Fibroblast of upper back skin (primary cell): ENCODE results near the gene CLTB.

Experiments
- DNase-seq: peaks from one replicate; pipeline ENCODE4 v3.0.0-alpha.2; 2013

CLTB gene

GRCh38 chr5:176400382-176401156 is 15.8 kb downstream of the CLTB start:
- DNase-seq, result no peak

GRCh38 chr5:176397736-176398420 is 18.5 kb downstream of the CLTB start:
- no peak for DNase-seq

DNA sequence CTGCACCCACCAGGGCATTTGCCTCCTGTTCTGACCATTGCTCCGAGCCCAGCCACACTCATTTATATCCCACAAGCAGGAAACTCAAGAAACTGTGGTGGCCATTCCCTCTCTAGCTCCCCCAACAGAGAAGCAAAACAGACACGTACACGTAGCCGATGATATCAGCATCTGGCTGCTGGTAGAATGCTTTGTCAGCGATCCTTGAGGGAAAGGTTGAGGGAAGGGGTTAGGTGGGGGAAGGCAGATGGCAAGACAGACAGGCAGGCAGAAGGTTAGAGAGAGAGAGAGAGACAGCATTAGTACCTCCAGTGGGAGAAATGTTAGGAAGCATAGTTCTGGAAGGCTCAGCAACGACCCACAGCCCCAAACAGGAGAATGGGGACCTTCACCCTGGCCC is 20.0 kb downstream of the CLTB start:
- DNase-seq, result peak; percentile 45

GRCh38 chr5:176394881-176395675 is 21.3 kb downstream of the CLTB start:
- no peak for DNase-seq

DNA sequence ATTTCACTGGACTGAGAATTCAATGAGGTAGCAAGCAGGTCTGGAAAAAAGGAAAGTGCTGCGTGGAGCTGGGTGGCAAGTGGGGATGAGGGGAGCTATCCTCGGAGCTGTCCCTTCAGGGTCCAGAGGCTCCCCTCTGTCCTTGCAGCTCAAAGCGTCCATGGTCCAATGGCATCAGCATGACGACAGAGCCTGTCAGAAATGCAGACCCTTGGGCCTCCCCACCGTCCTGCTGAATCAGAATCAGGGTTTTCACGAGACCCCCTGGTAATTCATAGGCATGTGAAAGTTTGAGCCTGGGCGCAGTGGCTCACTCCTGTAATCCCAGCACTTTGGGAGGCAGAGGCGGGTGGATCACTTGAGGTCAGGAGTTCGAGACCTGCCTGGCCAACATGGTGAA is 22.2 kb downstream of the CLTB start:
- DNase-seq, result no peak

DNA sequence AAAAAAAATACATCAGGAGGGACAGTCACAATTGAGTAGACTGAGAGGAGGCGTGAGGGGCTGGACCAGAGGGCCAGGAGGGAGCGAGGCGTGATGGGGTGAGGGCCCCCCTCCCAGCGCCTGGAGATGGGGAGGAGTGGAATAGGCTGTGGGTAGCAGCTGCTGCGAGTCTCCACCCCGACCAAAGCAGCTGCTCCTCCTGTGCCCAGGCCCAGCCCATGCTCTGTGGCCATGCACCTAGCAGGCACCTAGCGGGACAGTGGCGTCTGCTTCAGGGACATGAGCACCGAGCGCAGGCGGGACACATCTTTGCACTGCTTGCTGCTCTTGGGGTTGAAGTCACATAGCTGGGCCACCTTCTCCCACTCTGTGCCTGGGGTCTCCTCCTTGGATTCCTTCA is 23.8 kb downstream of the CLTB start:
- no peak for DNase-seq

GRCh38 chr5:176391999-176392398 is 24.3 kb downstream of the CLTB start:
- DNase-seq, result no peak

DNA sequence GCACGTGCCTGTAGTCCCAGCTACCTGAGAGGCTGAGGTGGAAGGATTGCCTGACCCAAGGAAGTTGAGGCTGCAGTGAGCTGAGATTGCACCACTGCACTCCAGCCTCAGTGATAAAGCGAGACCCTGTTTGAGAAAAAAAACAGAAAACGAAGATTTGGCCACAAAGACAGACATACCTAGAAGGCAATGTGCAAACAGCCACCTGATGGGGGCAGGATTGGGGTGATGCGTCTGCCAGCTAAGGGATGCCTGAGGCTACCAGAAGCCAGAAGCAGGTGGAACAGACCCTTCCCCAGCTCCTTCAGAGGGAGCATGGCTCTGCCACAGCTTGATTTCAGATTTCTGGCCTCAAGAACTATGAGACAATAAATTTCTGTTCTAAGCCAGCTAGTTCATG is 24.9 kb downstream of the CLTB start:
- no peak for DNase-seq

DNA sequence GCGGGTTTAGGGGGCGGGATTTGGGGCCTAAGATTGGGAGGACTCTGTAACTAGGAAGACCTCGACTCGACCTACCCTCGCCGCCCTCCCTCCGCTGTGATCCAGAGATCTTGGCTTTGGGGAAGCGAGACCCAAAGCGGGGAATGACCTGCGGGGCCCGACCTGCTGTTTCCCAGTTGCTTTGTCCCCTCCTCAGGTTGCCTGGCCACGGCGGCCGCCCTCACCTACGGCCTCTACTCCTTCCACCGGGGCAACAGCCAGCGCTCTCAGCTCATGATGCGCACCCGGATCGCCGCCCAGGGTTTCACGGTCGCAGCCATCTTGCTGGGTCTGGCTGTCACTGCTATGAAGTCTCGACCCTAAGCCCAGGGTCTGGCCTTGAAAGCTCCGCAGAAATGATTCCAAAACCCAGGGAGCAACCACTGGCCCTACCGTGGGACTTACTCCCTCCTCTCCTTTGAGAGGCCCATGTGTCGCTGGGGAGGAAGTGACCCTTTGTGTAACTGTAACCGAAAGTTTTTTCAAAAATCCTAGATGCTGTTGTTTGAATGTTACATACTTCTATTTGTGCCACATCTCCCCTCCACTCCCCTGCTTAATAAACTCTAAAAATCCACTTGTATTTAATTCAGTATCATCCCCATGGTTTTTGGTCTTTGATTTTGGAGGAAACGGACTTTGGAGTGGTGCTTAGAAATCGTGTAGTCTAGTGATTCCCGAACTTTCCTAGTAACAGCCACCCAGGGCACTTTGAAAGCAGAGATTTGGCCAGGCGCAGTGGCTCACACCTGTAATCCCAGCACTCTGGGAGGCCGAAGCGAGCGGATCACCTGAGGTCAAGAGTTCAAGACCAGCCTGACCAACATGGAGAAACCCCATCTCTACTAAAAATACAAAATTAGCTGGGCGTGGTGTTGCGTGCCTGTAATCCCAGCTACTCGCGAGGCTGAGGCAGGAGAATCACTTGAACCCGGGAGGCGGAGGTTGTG is 26.9 kb downstream of the CLTB start:
- no peak for DNase-seq

DNA sequence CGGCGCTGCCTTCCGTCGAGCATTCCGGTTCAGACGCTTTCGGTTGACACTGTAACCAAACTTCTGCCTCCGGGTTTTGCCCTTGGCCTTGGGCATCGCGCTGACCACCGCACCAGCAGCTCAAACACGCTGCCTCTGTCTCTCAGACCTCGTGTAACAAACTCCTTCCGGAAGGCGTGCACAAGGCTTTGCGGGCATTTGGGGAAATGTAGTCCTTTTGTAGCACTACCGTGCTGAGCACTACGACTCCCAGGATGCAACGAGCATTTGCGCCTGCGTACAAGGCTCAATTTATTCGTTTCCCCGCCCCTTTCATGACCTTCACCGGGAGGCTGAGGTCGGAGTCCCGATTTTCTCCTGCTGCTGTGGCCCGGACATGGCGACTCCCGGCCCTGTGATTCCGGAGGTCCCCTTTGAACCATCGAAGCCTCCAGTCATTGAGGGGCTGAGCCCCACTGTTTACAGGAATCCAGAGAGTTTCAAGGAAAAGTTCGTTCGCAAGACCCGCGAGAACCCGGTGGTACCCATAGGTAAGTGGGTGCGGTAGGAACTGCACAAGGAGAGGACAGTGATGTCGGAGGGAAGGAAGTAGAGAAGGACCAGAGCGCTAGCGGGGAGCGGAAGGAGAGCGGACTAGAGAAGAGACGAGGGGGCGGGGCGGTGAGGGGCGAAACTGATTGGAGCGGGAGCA is 27.8 kb downstream of the CLTB start, which contains the start of the genes HIGD2A and NOP16:
TSS of gene HIGD2A (plus strand) at position 308 of the 691 bp plus-strand sequence. CDS start at position 377, 69 bp downstream.
TSS of gene NOP16 (minus strand) at position 155 of the 691 bp plus-strand sequence. CDS start at position 96, 59 bp downstream.
- peak; percentile 99 for DNase-seq

- DNase-seq, result no peak
Measured at GRCh38 chr5:176388003-176388443, 28.3 kb downstream of the CLTB start.

GRCh38 chr5:176387384-176387925 is 28.9 kb downstream of the CLTB start:
- no peak for DNase-seq

GRCh38 chr5:176386491-176386890 is 29.8 kb downstream of the CLTB start:
- no peak for DNase-seq

- no peak for DNase-seq
Measured at GRCh38 chr5:176384991-176385390, 31.3 kb downstream of the CLTB start.

DNA sequence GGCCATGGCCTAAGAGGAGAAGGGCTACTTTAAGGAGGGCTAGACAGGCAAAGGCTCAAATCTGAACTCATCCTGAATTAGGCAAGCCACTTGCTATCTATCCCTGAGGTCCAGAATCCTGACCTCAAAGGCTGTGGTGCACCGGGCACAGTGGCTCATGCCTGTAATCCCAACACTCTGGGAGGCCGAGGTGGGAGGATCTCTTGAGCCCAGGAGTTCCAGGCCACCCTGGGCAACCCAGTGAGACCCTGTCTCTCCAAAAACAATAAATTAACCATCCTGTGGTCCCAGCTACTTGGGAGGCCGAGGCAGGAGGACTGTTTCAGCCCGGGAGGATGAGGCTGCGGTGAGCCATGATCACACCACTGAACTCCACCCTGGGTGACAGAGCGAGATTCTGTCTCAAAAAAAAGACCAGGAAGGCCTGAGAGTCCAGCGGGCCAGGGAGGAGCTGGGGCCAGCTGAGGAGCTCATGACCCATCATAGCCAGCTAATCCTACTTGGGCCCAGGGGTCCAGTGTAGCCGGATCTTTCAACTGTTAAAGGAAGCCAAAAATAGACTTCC is 31.9 kb downstream of the CLTB start:
- no peak for DNase-seq

DNA sequence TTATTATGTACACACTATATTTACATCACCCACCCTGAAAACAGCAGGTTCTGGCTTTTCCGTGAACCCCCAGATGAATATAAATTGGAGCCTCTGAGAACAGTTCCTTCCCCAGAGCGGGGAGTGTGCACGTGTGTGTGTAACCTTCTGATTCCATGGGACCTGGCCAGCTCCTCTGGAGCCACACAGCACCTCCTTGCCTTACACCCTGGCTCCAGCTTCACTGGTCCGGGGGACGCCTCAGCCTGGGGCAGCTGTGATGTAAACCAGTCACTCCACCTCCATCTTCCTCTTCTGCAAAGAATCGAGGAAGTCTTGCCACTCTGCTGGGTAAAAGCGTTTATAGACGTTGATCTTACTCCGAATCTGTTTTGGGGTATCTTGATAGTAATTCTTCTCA is 32.4 kb downstream of the CLTB start:
- DNase-seq, result no peak

DNA sequence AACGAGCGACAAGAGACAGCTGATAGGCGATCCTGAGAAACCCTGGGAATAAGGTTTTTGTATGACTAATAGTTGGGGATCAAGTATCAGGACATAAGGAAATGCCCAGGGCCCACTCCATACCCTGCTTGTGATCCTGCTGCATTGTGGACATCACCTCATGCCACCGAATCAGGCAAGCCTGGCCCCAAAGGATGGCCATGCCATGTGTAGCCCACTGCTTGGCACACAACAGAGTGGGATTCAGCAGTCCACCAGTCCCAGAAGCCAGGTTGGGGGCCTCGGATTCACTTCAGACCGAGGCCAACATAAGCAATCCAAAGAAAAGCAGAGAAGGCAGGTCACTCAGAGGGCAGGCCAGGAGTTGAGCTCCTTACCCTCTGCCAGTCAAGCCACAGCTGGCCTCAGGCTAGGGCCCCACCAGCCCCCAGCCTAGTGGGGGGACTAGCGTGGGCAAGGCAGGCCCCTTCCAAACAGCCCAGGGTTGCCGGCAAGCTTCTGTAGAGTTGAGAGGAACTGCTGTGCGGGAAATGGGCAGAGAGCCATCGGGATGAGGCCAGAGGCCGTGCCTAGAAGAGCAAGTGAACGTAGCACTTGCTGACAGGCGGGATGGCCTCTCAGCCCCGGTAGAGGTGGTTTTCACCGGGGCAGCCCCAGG is 33.0 kb downstream of the CLTB start:
- DNase-seq, result no peak

DNA sequence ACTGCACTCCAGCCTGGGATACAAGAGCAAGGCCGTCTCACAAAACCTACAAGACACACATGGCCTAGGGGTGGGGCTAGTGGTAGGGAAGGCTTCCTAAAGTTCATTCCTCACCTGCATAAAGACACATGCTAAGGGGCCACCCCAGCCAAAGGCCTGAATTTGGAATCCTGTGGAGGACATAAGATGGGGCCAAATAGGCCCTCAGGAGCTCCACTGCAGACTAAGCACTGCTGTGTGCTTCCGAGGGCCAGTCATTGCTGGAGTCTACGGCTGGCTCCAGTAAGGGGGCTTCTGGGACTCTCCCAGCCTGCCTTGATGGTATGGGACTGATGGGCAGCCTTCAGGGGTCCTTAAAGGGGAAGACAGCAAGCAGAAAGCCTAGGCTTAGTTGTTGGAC is 33.6 kb downstream of the CLTB start:
- DNase-seq, result no peak

- DNase-seq, result no peak
Measured at GRCh38 chr5:176381979-176382378, 34.4 kb downstream of the CLTB start.

DNA sequence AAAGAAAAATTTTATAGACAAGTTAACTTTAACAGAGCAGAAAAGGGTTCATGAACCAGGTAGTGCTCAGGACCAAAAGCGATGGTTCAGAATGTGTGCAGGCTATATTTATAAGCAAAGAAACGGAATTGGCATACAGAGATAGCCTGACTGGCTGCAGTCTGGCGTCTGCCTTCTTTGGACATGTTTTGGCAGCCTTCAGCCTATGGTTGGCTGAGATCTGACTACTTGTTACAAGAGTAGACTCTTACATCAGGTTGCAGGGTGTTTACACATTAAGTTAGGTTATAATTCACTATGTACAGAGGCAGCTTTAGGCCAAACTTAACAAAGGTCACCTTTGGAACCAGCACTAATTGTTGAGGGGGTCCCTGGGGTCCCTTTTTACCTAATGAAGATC is 34.9 kb downstream of the CLTB start:
- no peak for DNase-seq
